Vagina (tissue), 2 donors: ENCODE results near the gene FRMD4A.

ENCODE experiments used
- CTCF ChIP-seq, 3 experiments: fragments of 450-650 bp in 2 of 3; fragments of 200-600 bp in 1 of 3; sonication (generic) in 1 of 3; IDR thresholded peaks; one replicate each; pipeline ENCODE4 v1.5.1; 2017 to 2019; ENCODE audit warnings: antibody characterized with exemption in 3 of 3, mild to moderate bottlenecking in 2 of 3, moderate library complexity in 2 of 3
- POLR2A ChIP-seq, 2 donors: fragments of 450-650 bp; IDR thresholded peaks; one replicate each; pipeline ENCODE4 v1.6.1; 2017; ENCODE audit warnings: antibody characterized with exemption in 2 of 2, mild to moderate bottlenecking in 2 of 2, moderate library complexity in 2 of 2

DNA sequence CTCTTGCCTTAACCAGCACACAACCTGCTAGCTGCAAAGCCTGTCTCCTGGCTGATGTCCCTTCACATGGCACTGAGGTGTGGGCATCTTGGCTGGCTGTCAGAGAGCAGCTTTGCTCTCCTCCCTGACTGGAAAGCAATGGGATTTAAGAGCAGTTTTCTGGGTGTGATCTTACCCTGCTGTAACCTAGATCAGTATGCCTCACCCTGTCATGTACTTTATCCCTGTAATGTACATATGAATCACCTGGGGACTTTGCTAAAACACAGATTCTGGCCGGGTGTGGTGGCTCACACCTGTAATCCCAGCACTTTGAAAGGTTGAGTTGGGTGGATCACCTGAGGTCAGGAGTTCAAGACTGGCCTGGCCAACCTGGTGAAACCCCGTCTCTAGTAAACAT lies 209.9 kb downstream of the FRMD4A start:
- TF ChIP-seq CTCF (IDR thresholded peaks at IDR 0.05): no peak
- no peak for TF ChIP-seq POLR2A (IDR thresholded peaks at IDR 0.05)
